OCI-LY7 (cell line): ENCODE results near the gene HTT. TPM values are rescaled to one million over a fixed set of nuclear protein-coding genes. Genes with fewer than 3 reads are reported as not detected.

Experiments used
- BruUV-seq: library from RNA; stranded (reverse); fragments of 400-500 nt; replicated peaks from 2 replicates; lab custom pipeline; 2021; lab: Mats Ljungman, UMichigan
- CTCF ChIA-PET: fragments of 300-600 bp; sonication (Branson Sonifier 250); formaldehyde crosslinking; loops from one replicate; lab custom pipeline; 2022; ENCODE audit warnings: antibody characterized with exemption; ENCODE audit not compliant: unreplicated experiment; lab: Charles Lee
- POLR2A ChIA-PET: fragments of 300-600 bp; sonication (Branson Sonifier 250); formaldehyde crosslinking; loops from one replicate; lab custom pipeline; 2022; ENCODE audit warnings: antibody characterized with exemption; lab: Charles Lee
- DNase-seq: peaks from one replicate; pipeline ENCODE4 v3.0.0-alpha.2; 2015; ENCODE audit warnings: low spot score
- H2AFZ ChIP-seq: fragments of 200-600 bp; sonication (generic), shearing (Covaris generic); 2 replicates; pipeline ENCODE4 v1.6.1; 2014; ENCODE audit warnings: mild to moderate bottlenecking, antibody characterized with exemption, low read length, moderate library complexity
- H3K27ac ChIP-seq: fragments of 200-600 bp; sonication (generic); 2 replicates; pipeline ENCODE4 v1.5.1; 2014; ENCODE audit warnings: mixed run types, low read depth, mild to moderate bottlenecking, moderate library complexity, low read length, inconsistent platforms; ENCODE audit not compliant: poor library complexity, severe bottlenecking
- H3K36me3 ChIP-seq: fragments of 200-600 bp; sonication (generic); 2 replicates; pipeline ENCODE4 v1.6.1; 2014; ENCODE audit warnings: mild to moderate bottlenecking, antibody characterized with exemption, low read length, moderate library complexity, mixed read lengths; ENCODE audit not compliant: insufficient read depth
- H3K4me1 ChIP-seq: fragments of 200-600 bp; sonication (generic); 2 replicates; pipeline ENCODE4 v1.5.1; 2014; ENCODE audit warnings: mild to moderate bottlenecking, low read length; ENCODE audit not compliant: insufficient read depth, poor library complexity, severe bottlenecking
- H3K4me2 ChIP-seq: fragments of 200-600 bp; sonication (generic); 2 replicates; pipeline ENCODE4 v1.6.1; 2014; ENCODE audit warnings: mild to moderate bottlenecking, low read length
- H3K4me3 ChIP-seq: fragments of 200-600 bp; sonication (generic); 2 replicates; pipeline ENCODE4 v1.5.1; 2014; ENCODE audit warnings: mild to moderate bottlenecking, low read depth, low read length; ENCODE audit not compliant: poor library complexity, severe bottlenecking
- H3K79me2 ChIP-seq: fragments of 200-600 bp; sonication (generic); 2 replicates; pipeline ENCODE4 v1.6.1; 2016; ENCODE audit warnings: low read depth, mild to moderate bottlenecking, low read length, moderate library complexity, mixed read lengths; ENCODE audit not compliant: insufficient read depth
- H3K9me2 ChIP-seq: fragments of 200-600 bp; sonication (generic); 2 replicates; pipeline ENCODE4 v1.6.1; 2016; ENCODE audit warnings: mild to moderate bottlenecking, low read length, mixed read lengths; ENCODE audit not compliant: insufficient read depth
- H3K9me3 ChIP-seq: fragments of 200-600 bp; sonication (generic); 2 replicates; pipeline ENCODE4 v1.6.1; 2014; ENCODE audit warnings: mild to moderate bottlenecking, mixed run types, low read length, mixed read lengths
- H4K20me1 ChIP-seq: fragments of 200-600 bp; sonication (generic); 2 replicates; pipeline ENCODE4 v1.6.1; 2014; ENCODE audit warnings: mild to moderate bottlenecking, antibody characterized with exemption, low read length, moderate library complexity, mixed read lengths; ENCODE audit not compliant: insufficient read depth
- EZH2phosphoT487 ChIP-seq: fragments of 200-600 bp; sonication (generic); IDR thresholded peaks from 2 replicates; pipeline ENCODE4 v1.6.1; 2018; ENCODE audit warnings: low read depth, borderline replicate concordance, mild to moderate bottlenecking, mixed run types, antibody characterized with exemption, low read length, moderate library complexity, mixed read lengths
- intact Hi-C: fragments of 100-400 bp; cut with micrococcal nuclease; formaldehyde crosslinking; loops from one replicate; pipeline ENCODE4 v1.10.0; 2022; ENCODE audit not compliant: unreplicated experiment
- total RNA-seq, 2 experiments: library from RNA; depleted of rRNA in 1 of 2; stranded (reverse); fragments of >200 nt in 1 of 2; shearing (Covaris generic) in 1 of 2; gene quantifications; 2 replicates each; pipeline ENCODE4 v1.2.3, GENCODE V29; 2014 to 2022
- TF ChIP-seq, protein P1 (sequence below): fragments of 200-600 bp; sonication (generic); conservative IDR thresholded peaks from 2 replicates; pipeline ENCODE4 v1.5.1; 2014; ENCODE audit warnings: mild to moderate bottlenecking, antibody characterized with exemption, low read length, moderate library complexity, mixed read lengths

The HTT gene
- total RNA-seq, 2 experiments from 2014 or later, result 36.4 to 91.3 TPM

DNA sequence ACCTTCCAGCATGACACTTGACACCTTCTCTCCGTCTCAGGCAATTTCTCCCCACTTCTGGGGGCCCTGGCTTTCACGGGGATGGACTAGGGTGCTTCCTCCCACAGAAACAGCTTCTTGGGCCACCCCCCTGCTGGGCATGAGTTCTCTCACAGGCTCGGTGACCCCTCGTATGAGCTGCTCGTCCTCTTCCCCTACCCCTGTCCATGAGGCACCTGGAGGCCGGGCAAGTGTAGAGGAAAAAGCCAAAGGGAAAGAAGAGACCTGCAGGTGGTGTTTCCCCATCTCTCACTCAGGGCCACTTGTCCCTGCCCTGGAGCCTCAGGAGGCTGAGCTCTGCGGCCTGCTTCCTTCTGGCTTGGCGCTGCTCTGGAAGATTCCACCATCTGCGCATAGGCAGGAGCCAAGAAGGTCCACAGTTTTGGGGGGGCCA lies 216.4 kb downstream of the HTT start:
- POLR2A ChIA-PET, result no interaction called here
- Histone ChIP-seq H3K27ac (no peak overlapping the region), H3K4me2 (no peak overlapping the region), H3K4me3 (no peak overlapping the region), H3K4me1 (peaks cover 16% of the 10 kb centered on the region), H3K9me2 (no peaks in the 10 kb centered on the region), H4K20me1 (no peaks in the 10 kb centered on the region), H2AFZ (no peak overlapping the region), H3K36me3 (no peaks in the 10 kb centered on the region), H3K79me2 (no peaks in the 10 kb centered on the region), H3K9me3 (no peaks in the 10 kb centered on the region)
- DNase-seq, result no peak
- TF ChIP-seq, protein P1, sequence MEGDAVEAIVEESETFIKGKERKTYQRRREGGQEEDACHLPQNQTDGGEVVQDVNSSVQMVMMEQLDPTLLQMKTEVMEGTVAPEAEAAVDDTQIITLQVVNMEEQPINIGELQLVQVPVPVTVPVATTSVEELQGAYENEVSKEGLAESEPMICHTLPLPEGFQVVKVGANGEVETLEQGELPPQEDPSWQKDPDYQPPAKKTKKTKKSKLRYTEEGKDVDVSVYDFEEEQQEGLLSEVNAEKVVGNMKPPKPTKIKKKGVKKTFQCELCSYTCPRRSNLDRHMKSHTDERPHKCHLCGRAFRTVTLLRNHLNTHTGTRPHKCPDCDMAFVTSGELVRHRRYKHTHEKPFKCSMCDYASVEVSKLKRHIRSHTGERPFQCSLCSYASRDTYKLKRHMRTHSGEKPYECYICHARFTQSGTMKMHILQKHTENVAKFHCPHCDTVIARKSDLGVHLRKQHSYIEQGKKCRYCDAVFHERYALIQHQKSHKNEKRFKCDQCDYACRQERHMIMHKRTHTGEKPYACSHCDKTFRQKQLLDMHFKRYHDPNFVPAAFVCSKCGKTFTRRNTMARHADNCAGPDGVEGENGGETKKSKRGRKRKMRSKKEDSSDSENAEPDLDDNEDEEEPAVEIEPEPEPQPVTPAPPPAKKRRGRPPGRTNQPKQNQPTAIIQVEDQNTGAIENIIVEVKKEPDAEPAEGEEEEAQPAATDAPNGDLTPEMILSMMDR, result no peak
- TF ChIP-seq EZH2phosphoT487, result no peak
- CTCF ChIA-PET, result no interaction called here
- BruUV-seq, result no TSS peak
- intact Hi-C loops, result no loop called here

DNA sequence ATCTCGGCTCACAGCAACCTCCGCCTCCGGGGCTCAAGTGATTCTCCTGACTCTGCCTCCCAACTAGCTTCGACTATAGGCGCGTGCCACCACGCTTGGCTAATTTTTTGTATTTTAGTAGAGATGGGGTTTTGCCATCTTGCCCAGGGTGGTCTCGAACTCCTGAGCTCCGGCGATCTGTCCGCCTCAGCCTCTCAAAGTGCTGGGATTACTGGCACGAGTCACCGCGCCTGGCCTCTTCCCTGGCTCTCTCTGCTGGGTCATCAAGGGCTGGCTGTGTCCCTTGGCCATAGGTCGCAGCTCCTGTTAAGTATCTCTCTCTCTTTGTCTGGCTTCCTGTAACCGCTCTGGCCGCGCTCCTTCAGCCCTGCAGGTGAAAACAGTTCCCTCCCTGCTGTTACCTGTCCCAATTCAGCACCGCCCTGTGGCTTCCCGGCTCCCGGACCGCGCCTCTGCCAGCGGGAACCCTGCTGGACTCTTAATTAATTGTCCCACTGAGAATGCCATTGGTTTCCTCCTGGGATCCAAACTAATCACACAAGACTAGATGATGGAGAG lies 217.0 kb downstream of the HTT start:
- Histone ChIP-seq H3K4me3 (peak overlapping the region; percentile 73), H3K79me2 (no peaks in the 10 kb centered on the region), H3K36me3 (no peaks in the 10 kb centered on the region), H2AFZ (no peak overlapping the region), H3K9me3 (no peaks in the 10 kb centered on the region), H3K4me2 (peak overlapping the region; percentile 99), H3K27ac (no peak overlapping the region), H4K20me1 (no peaks in the 10 kb centered on the region), H3K9me2 (no peaks in the 10 kb centered on the region), H3K4me1 (peaks cover 11% of the 10 kb centered on the region)
- no peak for DNase-seq
- intact Hi-C loops, result no loop called here
- POLR2A ChIA-PET, result no interaction called here
- CTCF ChIA-PET, result no interaction called here
- no TSS peak for BruUV-seq
- TF ChIP-seq EZH2phosphoT487, result no peak
- TF ChIP-seq, protein P1, result no peak

DNA sequence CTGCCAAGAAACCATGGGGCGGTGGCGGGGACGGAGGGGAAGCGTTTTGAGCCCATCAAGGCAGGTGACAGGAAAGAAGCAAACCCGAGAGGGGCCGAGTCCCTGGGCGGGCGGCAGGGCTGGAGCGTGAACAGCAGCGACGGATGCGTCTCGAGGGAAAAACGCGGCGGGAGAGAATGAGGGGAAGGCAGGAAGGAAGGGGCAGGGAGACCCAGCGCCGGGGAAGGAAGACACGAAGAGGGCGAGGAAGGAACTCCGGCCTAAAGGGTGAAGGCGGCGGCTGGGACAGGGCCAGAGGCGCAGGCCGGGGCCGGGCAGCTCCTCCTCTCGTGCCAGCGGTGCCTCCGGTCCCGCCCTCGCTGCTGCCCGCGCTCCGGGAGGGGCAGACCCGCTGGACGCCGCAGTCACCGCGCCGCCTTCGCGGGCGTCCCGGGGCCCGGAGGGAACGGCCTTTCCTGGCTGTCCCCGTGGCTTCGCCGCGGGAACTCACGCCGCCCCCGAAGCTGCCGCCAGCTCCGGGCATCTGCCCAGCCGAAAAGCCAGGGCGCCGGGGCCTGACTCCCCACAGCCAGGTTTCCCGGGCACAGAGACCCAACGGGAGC lies 217.6 kb downstream of the HTT start:
- H3K9me2 ChIP-seq, result no peaks in the 10 kb centered on the region
- ChIA-PET POLR2A (no interaction called here), CTCF (no interaction called here)
- peak; percentile 4 for DNase-seq
- peak overlapping the region; percentile 69; the same call in 1 of the 2 replicates for H2AFZ ChIP-seq
- H4K20me1 ChIP-seq, result no peaks in the 10 kb centered on the region
- H3K9me3 ChIP-seq, result no peaks in the 10 kb centered on the region
- no peaks in the 10 kb centered on the region for H3K79me2 ChIP-seq
- H3K36me3 ChIP-seq, result no peaks in the 10 kb centered on the region
- H3K4me3 ChIP-seq, result peak overlapping the region; percentile 73
- no TSS peak for BruUV-seq
- TF ChIP-seq EZH2phosphoT487, result no peak
- TF ChIP-seq, protein P1, result no peak
- H3K4me1 ChIP-seq, result peaks cover 9% of the 10 kb centered on the region
- no peak overlapping the region for H3K27ac ChIP-seq
- peak overlapping the region; percentile 99 for H3K4me2 ChIP-seq
- intact Hi-C loops, result no loop called here
